Colonic mucosa (tissue), 4 donors: ENCODE data around the gene TAF1L. TPM values are rescaled to one million over a fixed set of nuclear protein-coding genes. Genes with fewer than 3 reads are reported as not detected.
"Not testable (repeated sequence)": the region's sequence is repeated elsewhere in the genome, so short reads cannot be mapped to it uniquely, and the experiment has no call there.

Experiments used
- DNase-seq: peaks from one replicate; pipeline ENCODE4 v3.0.0-alpha.2; 2020
- H3K27ac ChIP-seq: fragments of 200-600 bp; one replicate; pipeline ENCODE4 v1.8.0; 2021
- H3K27me3 ChIP-seq: fragments of 200-600 bp; one replicate; pipeline ENCODE4 v1.8.0; 2021
- H3K36me3 ChIP-seq: fragments of 200-600 bp; one replicate; pipeline ENCODE4 v1.8.0; 2021
- H3K4me1 ChIP-seq: fragments of 200-600 bp; one replicate; pipeline ENCODE4 v1.8.0; 2021; ENCODE audit warnings: mild to moderate bottlenecking
- H3K4me3 ChIP-seq: fragments of 200-600 bp; one replicate; pipeline ENCODE4 v1.8.0; 2021
- H3K9ac ChIP-seq, 2 donors: one replicate each; pipeline ENCODE4 v1.7.0; 2013; ENCODE audit warnings: control low read depth in 2 of 2, low read depth in 2 of 2, low read length in 2 of 2
- H3K9me3 ChIP-seq: fragments of 200-600 bp; one replicate; pipeline ENCODE4 v1.8.0; 2021
- CTCF ChIP-seq: fragments of 200-600 bp; IDR thresholded peaks from one replicate; pipeline ENCODE4 v1.8.0; 2022; ENCODE audit warnings: antibody characterized with exemption, mild to moderate bottlenecking
- intact Hi-C: fragments of 100-400 bp; cut with DNase I; formaldehyde crosslinking; loops from one replicate; pipeline ENCODE4 v1.14.1; 2022
- total RNA-seq, 2 donors: library from RNA; stranded (reverse); fragmentation: NEBNext Ultra II Directional in 1 of 2; extraction: Animal tissue kit (Norgen Biotek cat#: 25700) in 1 of 2; gene quantifications; one replicate each; pipeline ENCODE4 v1.2.1, GENCODE V29; 2021
- donor health status: healthy.
- donor health status: DM: no; HTN: no; CAD: no.
- donor health status: DM: no; HTN: no; CAD: no.

TAF1L gene
- total RNA-seq, 2 donors from 2014 or later: not detected

DNA sequence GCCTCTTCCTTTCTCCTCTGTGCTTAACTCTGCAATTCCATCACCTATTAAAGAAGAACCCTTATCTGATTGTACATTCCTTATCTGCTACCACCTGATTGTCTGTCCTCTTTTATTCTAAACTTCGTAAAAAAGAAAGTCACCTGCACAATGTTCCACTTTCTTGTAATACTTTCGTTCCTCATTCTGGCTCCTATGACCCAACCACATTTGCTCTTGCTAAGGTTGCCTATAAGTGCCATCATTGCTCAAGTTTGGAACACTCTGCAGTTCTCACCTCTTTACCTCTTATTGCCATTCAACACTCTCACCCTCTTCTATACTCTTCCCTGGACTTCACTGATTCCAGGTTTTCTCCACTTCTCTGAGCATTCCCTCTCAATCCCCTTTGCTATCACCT, 10.1 kb downstream of the TAF1L start:
- intact Hi-C loops: no loop called here
- no peaks in the 10 kb centered on the region for H3K9me3 ChIP-seq
- no peak for TF ChIP-seq CTCF
- H3K4me1 ChIP-seq: no peaks in the 10 kb centered on the region
- H3K27ac ChIP-seq: no peak overlapping the region
- DNase-seq: no peak
- H3K9ac ChIP-seq: no peak overlapping the region
- H3K36me3 ChIP-seq: no peaks in the 10 kb centered on the region
- H3K4me3 ChIP-seq: no peak overlapping the region
- H3K27me3 ChIP-seq: no peaks in the 10 kb centered on the region

GRCh38 chr9:32622948-32623347, 12.5 kb downstream of the TAF1L start:
- DNase-seq: no peak
- no peaks in the 10 kb centered on the region for H3K4me1 ChIP-seq
- intact Hi-C loops: no loop called here
- no peaks in the 10 kb centered on the region for H3K27me3 ChIP-seq
- no peaks in the 10 kb centered on the region for H3K36me3 ChIP-seq
- H3K4me3 ChIP-seq: no peak overlapping the region
- H3K9me3 ChIP-seq: no peaks in the 10 kb centered on the region
- no peak for TF ChIP-seq CTCF
- H3K27ac ChIP-seq: no peak overlapping the region
- no peak overlapping the region for H3K9ac ChIP-seq

GRCh38 chr9:32618261-32618660, 17.2 kb downstream of the TAF1L start:
- intact Hi-C loops: no loop called here

GRCh38 chr9:32606811-32607210, 28.7 kb downstream of the TAF1L start:
- intact Hi-C loops: no loop called here
- H3K36me3 ChIP-seq: no peaks in the 10 kb centered on the region
- H3K9ac ChIP-seq: no peak overlapping the region
- no peaks in the 10 kb centered on the region for H3K4me1 ChIP-seq
- H3K4me3 ChIP-seq: no peak overlapping the region
- no peaks in the 10 kb centered on the region for H3K9me3 ChIP-seq
- no peaks in the 10 kb centered on the region for H3K27me3 ChIP-seq
- TF ChIP-seq CTCF: no peak
- no peak overlapping the region for H3K27ac ChIP-seq
- no peak for DNase-seq

More at GRCh38 chr9:32618261-32618660, 17.2 kb downstream of the TAF1L start:
- Histone ChIP-seq H3K27me3 (no peaks in the 10 kb centered on the region), H3K4me1 (no peaks in the 10 kb centered on the region), H3K27ac (no peak overlapping the region), H3K9me3 (no peaks in the 10 kb centered on the region), H3K4me3 (no peak overlapping the region), H3K36me3 (no peaks in the 10 kb centered on the region), H3K9ac (no peak overlapping the region)
- no peak for DNase-seq
- no peak for TF ChIP-seq CTCF

- no peak overlapping the region for H3K9ac ChIP-seq
- no peaks in the 10 kb centered on the region for H3K9me3 ChIP-seq
- TF ChIP-seq CTCF: no peak
- no peak overlapping the region for H3K27ac ChIP-seq
- no peak for DNase-seq
- H3K36me3 ChIP-seq: no peaks in the 10 kb centered on the region
- intact Hi-C loops: no loop called here
- H3K27me3 ChIP-seq: no peaks in the 10 kb centered on the region
- H3K4me3 ChIP-seq: no peak overlapping the region
- no peaks in the 10 kb centered on the region for H3K4me1 ChIP-seq
These were observed 31.3 kb downstream of the TAF1L start for GRCh38 chr9:32603914-32604852.

DNA sequence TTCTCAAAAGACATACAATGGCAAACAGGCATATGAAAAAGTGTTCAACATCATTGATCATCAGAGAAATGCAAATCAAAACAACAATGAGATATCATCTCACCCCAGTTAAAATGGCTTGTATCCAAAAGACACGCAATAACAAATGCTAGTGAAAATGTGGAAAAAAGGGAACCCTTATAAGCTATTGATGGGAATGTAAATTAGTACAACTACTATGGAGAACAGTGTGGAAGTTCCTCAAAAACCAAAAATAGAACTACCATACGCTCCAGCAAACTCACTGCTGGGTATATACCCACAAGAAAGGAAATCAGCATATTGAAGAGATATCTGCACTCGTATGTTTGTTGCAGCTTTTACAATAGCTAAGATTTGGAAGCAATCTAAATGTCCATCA, 36.4 kb downstream of the TAF1L start:
- H3K9me3 ChIP-seq, H3K36me3 ChIP-seq, DNase-seq, H3K27me3 ChIP-seq, H3K4me1 ChIP-seq, intact Hi-C loops, H3K9ac ChIP-seq, H3K27ac ChIP-seq, H3K4me3 ChIP-seq: not testable (repeated sequence)
